Loucy (cell line): ENCODE data around the gene TSPAN4.

Experiments
- H2AFZ ChIP-seq: fragments of 200-600 bp; sonication (generic); 2 replicates; pipeline ENCODE4 v1.6.0; 2016; ENCODE audit warnings: antibody characterized with exemption, mild to moderate bottlenecking, low read length, moderate library complexity
- H3F3A ChIP-seq: fragments of 200-600 bp; 2 replicates; pipeline ENCODE4 v1.6.0; 2016; ENCODE audit warnings: antibody characterized with exemption, low read depth, mild to moderate bottlenecking
- H3K27me3 ChIP-seq: fragments of 200-600 bp; sonication (generic); 2 replicates; pipeline ENCODE4 v1.6.1; 2014; ENCODE audit warnings: low read length, mild to moderate bottlenecking; ENCODE audit not compliant: insufficient read depth, poor library complexity, severe bottlenecking
- H3K36me3 ChIP-seq: fragments of 200-600 bp; sonication (generic); 2 replicates; pipeline ENCODE4 v1.6.1; 2016; ENCODE audit warnings: low read length; ENCODE audit not compliant: insufficient read depth
- H3K4me1 ChIP-seq: fragments of 200-600 bp; sonication (generic); 2 replicates; pipeline ENCODE4 v1.5.1; 2014; ENCODE audit warnings: low read length, mild to moderate bottlenecking; ENCODE audit not compliant: insufficient read depth, poor library complexity, severe bottlenecking
- H3K4me2 ChIP-seq: fragments of 200-600 bp; sonication (generic); 2 replicates; pipeline ENCODE4 v1.6.0; 2014; ENCODE audit warnings: antibody characterized with exemption, low read length, low read depth, mild to moderate bottlenecking; ENCODE audit not compliant: poor library complexity, severe bottlenecking
- H3K4me3 ChIP-seq: fragments of 200-600 bp; sonication (generic); 2 replicates; pipeline ENCODE4 v1.5.1; 2014; ENCODE audit warnings: low read length, mild to moderate bottlenecking, mixed read lengths; ENCODE audit not compliant: poor library complexity, severe bottlenecking
- H3K79me2 ChIP-seq: fragments of 200-600 bp; sonication (generic); 2 replicates; pipeline ENCODE4 v1.6.1; 2014; ENCODE audit warnings: low read length; ENCODE audit not compliant: insufficient read depth
- H3K9ac ChIP-seq: fragments of 200-600 bp; sonication (generic); 2 replicates; pipeline ENCODE4 v1.6.0; 2014; ENCODE audit warnings: mild to moderate bottlenecking, low read depth, low read length, moderate library complexity; ENCODE audit not compliant: poor library complexity, severe bottlenecking
- H3K9me2 ChIP-seq: fragments of 200-600 bp; sonication (generic); replicated peaks from 2 replicates; pipeline ENCODE4 v1.6.1; 2016; ENCODE audit warnings: low read depth, low read length, mixed read lengths
- H3K9me3 ChIP-seq: fragments of 200-600 bp; sonication (generic); 2 replicates; pipeline ENCODE4 v1.6.1; 2014; ENCODE audit warnings: mild to moderate bottlenecking, antibody characterized with exemption, low read length, low read depth; ENCODE audit not compliant: insufficient read depth
- H4K20me1 ChIP-seq: fragments of 200-600 bp; sonication (generic); 2 replicates; pipeline ENCODE4 v1.6.0; 2014; ENCODE audit warnings: antibody characterized with exemption, low read length, mild to moderate bottlenecking; ENCODE audit not compliant: insufficient read depth, poor library complexity, severe bottlenecking
- EZH2phosphoT487 ChIP-seq: fragments of 200-600 bp; IDR thresholded peaks from 2 replicates; pipeline ENCODE4 v1.6.1; 2018; ENCODE audit warnings: antibody characterized with exemption, mild to moderate bottlenecking, moderate library complexity, borderline replicate concordance
- TF ChIP-seq, protein P1 (sequence below): fragments of 200-600 bp; sonication (generic); conservative IDR thresholded peaks from 2 replicates; pipeline ENCODE4 v1.5.1; 2014; ENCODE audit warnings: mild to moderate bottlenecking, antibody characterized with exemption, low read length

TSPAN4 gene

DNA sequence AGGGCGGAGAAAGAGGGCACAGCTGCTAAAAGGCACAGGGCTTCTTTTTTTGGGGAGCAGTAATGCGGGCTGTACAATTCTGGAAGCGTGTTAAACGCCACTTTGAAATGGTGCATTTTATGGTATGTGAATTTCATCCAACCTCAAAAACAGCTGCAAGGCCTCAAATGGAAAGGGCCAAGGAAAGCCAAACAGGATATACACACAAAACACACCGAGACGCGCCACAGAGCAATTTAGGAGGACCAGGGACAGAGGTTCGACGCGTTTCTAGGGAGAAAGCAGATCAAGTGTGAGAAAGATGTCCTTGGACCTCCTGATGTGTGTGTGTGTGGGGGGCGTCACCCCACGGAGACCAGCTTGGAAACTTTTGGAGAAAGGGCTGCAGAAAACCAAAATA, 31.1 kb downstream of the TSPAN4 start:
- Histone ChIP-seq H3K9me3 (no peaks in the 10 kb centered on the region), H3K4me2 (no peak overlapping the region), H4K20me1 (no peaks in the 10 kb centered on the region), H3K4me1 (no peaks in the 10 kb centered on the region), H2AFZ (no peak overlapping the region), H3K36me3 (no peaks in the 10 kb centered on the region), H3K27me3 (no peaks in the 10 kb centered on the region), H3F3A (no peaks in the 10 kb centered on the region), H3K79me2 (no peaks in the 10 kb centered on the region), H3K9me2 (no peaks in the 10 kb centered on the region), H3K4me3 (no peak overlapping the region), H3K9ac (no peak overlapping the region)
- TF ChIP-seq EZH2phosphoT487 = no peak
- TF ChIP-seq, protein P1, sequence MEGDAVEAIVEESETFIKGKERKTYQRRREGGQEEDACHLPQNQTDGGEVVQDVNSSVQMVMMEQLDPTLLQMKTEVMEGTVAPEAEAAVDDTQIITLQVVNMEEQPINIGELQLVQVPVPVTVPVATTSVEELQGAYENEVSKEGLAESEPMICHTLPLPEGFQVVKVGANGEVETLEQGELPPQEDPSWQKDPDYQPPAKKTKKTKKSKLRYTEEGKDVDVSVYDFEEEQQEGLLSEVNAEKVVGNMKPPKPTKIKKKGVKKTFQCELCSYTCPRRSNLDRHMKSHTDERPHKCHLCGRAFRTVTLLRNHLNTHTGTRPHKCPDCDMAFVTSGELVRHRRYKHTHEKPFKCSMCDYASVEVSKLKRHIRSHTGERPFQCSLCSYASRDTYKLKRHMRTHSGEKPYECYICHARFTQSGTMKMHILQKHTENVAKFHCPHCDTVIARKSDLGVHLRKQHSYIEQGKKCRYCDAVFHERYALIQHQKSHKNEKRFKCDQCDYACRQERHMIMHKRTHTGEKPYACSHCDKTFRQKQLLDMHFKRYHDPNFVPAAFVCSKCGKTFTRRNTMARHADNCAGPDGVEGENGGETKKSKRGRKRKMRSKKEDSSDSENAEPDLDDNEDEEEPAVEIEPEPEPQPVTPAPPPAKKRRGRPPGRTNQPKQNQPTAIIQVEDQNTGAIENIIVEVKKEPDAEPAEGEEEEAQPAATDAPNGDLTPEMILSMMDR = no peak

DNA sequence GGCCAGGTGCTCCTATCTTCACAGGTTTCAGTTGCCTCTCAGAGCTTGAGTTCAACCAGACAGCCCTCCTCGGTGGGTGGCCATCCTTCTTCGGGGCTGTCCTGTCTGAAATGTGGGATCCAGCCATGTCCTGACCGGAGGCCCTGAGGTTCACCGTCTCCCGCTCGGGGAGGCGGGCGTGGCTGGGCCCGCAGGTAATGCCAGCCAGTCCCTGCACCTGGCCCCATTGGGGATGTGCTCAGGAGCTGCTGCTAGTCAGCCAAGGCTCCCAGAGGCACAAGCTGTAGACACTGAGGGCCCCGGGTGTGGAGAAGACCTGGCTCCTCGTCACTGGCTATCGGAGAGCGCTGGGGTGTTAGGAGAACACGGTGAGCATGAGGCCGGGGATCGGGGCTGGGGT, 32.6 kb downstream of the TSPAN4 start:
- Histone ChIP-seq H3F3A (no peaks in the 10 kb centered on the region), H3K27me3 (no peaks in the 10 kb centered on the region), H3K9me2 (no peaks in the 10 kb centered on the region), H3K9me3 (no peaks in the 10 kb centered on the region), H3K36me3 (no peaks in the 10 kb centered on the region), H2AFZ (no peak overlapping the region), H3K4me2 (no peak overlapping the region), H4K20me1 (no peaks in the 10 kb centered on the region), H3K79me2 (no peaks in the 10 kb centered on the region), H3K4me1 (no peaks in the 10 kb centered on the region), H3K9ac (no peak overlapping the region), H3K4me3 (no peak overlapping the region)
- TF ChIP-seq EZH2phosphoT487 = no peak
- TF ChIP-seq, protein P1 = no peak

DNA sequence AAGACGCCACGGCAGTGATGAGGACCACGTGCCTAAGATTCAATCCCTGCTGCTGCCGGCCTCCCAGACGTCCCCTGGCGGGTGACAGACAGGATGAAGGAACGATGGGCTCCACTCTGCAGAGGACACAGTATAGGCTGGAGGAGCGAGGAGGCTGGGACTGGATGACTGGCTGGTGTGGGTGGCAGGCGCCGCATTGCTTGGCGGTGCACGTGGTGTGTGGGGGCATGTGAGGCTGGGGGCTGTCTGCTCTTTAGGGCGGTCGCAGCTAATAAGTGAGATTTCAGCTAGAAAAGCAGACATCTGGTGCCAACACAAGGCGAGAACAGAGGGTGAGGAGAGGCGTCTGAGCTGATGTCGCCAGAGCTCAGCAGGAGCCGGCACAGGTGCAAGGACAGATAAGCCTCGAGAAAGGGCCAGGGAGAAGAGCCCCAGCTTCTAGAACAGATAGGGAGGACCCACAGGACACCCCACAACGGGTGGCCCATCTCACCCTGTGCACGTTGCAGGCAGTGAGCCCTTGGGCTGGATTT, 33.2 kb downstream of the TSPAN4 start:
- H3K4me1 ChIP-seq = no peaks in the 10 kb centered on the region
- H4K20me1 ChIP-seq = no peaks in the 10 kb centered on the region
- no peaks in the 10 kb centered on the region for H3K79me2 ChIP-seq
- H3K9ac ChIP-seq = no peak overlapping the region
- no peaks in the 10 kb centered on the region for H3K9me3 ChIP-seq
- no peaks in the 10 kb centered on the region for H3K27me3 ChIP-seq
- TF ChIP-seq, protein P1 = no peak
- TF ChIP-seq EZH2phosphoT487 = no peak
- H3K4me3 ChIP-seq = no peak overlapping the region
- H3K4me2 ChIP-seq = no peak overlapping the region
- H3K36me3 ChIP-seq = peaks cover 1% of the 10 kb centered on the region; the same call in 1 of the 2 replicates
- no peaks in the 10 kb centered on the region for H3F3A ChIP-seq
- no peak overlapping the region for H2AFZ ChIP-seq
- no peaks in the 10 kb centered on the region for H3K9me2 ChIP-seq
